ENCODE results near the gene PSMA6. TPM values are rescaled to one million over a fixed set of nuclear protein-coding genes. Genes with fewer than 3 reads are reported as not detected.

The PSMA6 gene
- total and polyA plus RNA-seq, 10 of the 15 experiments (the other 5 are each of a cell fraction or from before 2014, with no cell fraction given), result 267 to 1,363 (median 402) TPM

GRCh38 chr14:35262436-35262835 lies 29.7 kb upstream of the PSMA6 start (continued):
- no peak for TF ChIP-seq RAD51 (IDR thresholded peaks at IDR 0.05)
- TF ChIP-seq, protein P1, sequence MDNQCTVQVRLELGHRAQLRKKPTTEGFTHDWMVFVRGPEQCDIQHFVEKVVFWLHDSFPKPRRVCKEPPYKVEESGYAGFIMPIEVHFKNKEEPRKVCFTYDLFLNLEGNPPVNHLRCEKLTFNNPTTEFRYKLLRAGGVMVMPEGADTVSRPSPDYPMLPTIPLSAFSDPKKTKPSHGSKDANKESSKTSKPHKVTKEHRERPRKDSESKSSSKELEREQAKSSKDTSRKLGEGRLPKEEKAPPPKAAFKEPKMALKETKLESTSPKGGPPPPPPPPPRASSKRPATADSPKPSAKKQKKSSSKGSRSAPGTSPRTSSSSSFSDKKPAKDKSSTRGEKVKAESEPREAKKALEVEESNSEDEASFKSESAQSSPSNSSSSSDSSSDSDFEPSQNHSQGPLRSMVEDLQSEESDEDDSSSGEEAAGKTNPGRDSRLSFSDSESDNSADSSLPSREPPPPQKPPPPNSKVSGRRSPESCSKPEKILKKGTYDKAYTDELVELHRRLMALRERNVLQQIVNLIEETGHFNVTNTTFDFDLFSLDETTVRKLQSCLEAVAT (IDR thresholded peaks at IDR 0.05), result no peak
- TF ChIP-seq, protein P2, sequence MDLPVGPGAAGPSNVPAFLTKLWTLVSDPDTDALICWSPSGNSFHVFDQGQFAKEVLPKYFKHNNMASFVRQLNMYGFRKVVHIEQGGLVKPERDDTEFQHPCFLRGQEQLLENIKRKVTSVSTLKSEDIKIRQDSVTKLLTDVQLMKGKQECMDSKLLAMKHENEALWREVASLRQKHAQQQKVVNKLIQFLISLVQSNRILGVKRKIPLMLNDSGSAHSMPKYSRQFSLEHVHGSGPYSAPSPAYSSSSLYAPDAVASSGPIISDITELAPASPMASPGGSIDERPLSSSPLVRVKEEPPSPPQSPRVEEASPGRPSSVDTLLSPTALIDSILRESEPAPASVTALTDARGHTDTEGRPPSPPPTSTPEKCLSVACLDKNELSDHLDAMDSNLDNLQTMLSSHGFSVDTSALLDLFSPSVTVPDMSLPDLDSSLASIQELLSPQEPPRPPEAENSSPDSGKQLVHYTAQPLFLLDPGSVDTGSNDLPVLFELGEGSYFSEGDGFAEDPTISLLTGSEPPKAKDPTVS (IDR thresholded peaks at IDR 0.05; ENCODE audit: low read depth, low read length), result no peak

DNA sequence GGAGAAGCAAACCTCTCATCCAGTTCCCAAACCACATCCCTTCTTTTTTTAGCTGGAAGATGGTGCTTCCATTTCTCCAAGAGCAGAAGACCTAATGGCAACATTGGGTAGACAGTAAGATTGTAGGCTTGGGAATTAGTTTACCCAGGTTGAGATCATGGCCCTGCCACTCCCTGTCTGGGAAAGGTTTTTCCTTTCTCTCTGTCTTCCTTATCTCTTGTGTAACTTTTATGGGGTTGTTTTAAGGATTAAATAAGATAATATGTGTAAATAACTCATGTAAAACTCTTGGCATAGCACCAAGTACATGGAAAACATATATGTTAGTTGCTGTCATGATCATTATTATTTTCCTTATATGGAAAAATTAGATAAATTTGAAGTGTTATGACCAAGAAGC lies 23.2 kb upstream of the PSMA6 start:
- no peak overlapping the region for H3K4me2 ChIP-seq (ENCODE audit: control insufficient read depth, insufficient read depth)
- H3K36me3 ChIP-seq (ENCODE audit: control insufficient read depth in 2 of 2, insufficient read depth in 2 of 2, low read length in 1 of 2), result peaks cover 2 to 11% of the 10 kb centered on the region in 2 experiments; a peak in 2 of 4 replicates
- no peaks in the 10 kb centered on the region for H3K4me1 ChIP-seq (ENCODE audit: control insufficient read depth, insufficient read depth, low read length)
- no peaks in the 10 kb centered on the region for H3K27me3 ChIP-seq (replicated peaks in 1 of 2; ENCODE audit: control insufficient read depth in 2 of 2, insufficient read depth in 2 of 2, low read length in 1 of 2)
- no peaks in the 10 kb centered on the region for H4K20me1 ChIP-seq (ENCODE audit: control insufficient read depth, insufficient read depth)
- SMC1A ChIA-PET (ENCODE audit: uncharacterized antibody, unreplicated experiment), result interaction anchor here (1.1 to 2.1 kb wide), 2 partner anchors 19 to 33 kb away, joined by 3 to 4 read pairs; no protein-coding TSS in a partner anchor
- BruUV-seq (replicated peaks), result no TSS peak
- no peak overlapping the region for H3K9ac ChIP-seq (ENCODE audit: control insufficient read depth, insufficient read depth, low read length)
- H3K9me3 ChIP-seq (replicated peaks; ENCODE audit: control insufficient read depth, insufficient read depth, low read length), result no peaks in the 10 kb centered on the region
- intact Hi-C loops (cut with micrococcal nuclease; ENCODE audit: unreplicated experiment), result no loop called here
- CTCF ChIA-PET, result interaction anchor here (1.8 kb wide), 1 partner anchor 51 kb away, joined by 3 read pairs; no protein-coding TSS in a partner anchor
- no peaks in the 10 kb centered on the region for H3K79me2 ChIP-seq (ENCODE audit: control insufficient read depth, insufficient read depth, low read length)
- POLR2A ChIA-PET, result no interaction called here
- no peak overlapping the region for H2AFZ ChIP-seq (ENCODE audit: control insufficient read depth, low read depth, low read length)
- no peak for DNase-seq (ENCODE audit: low read depth, low spot score)
- in situ Hi-C loops (cut with MboI), result no loop called here
- no peak for FAIRE-seq
- ATAC-seq, result no peak
- no peak overlapping the region for H3K4me3 ChIP-seq
- RAD21 ChIA-PET (ENCODE audit: unreplicated experiment), result no interaction called here
- no peak overlapping the region for H3K27ac ChIP-seq (ENCODE audit: control insufficient read depth, insufficient read depth)
- TF ChIP-seq E2F8 (IDR thresholded peaks at IDR 0.05; ENCODE audit: low read depth, partially characterized antibody) (no peak), MTA3 (IDR thresholded peaks at IDR 0.05; ENCODE audit: borderline replicate concordance, low read length) (no peak), STAT1 (conservative IDR thresholded peaks at IDR 0.05) (no peak), NFIC (IDR thresholded peaks at IDR 0.05; ENCODE audit: low read depth, low read length) (no peak), CUX1 (IDR thresholded peaks at IDR 0.05; ENCODE audit: insufficient replicate concordance, low read depth, low read length) (no peak), RCOR1 (conservative IDR thresholded peaks at IDR 0.05; ENCODE audit: low read depth, low read length) (no peak), MYC (IDR thresholded peaks at IDR 0.05; ENCODE audit: insufficient read depth, insufficient read length, insufficient replicate concordance, low read length, severe bottlenecking) (no peak)

Measured in GM12878 (cell line).